CD4-positive, alpha-beta T cell (primary cell): Measurements from ENCODE around the gene HMHB1. TPM values are rescaled to one million over a fixed set of nuclear protein-coding genes. Genes with fewer than 3 reads are reported as not detected.

ENCODE experiments used
- ATAC-seq: fragments of 200-7000 bp; cut with Tn5 transposase; one replicate; pipeline ENCODE4 v1.10.0; 2022; ENCODE audit warnings: mild to moderate bottlenecking; ENCODE audit not compliant: poor library complexity
- CTCF ChIA-PET: fragments of 350-600 bp; sonication (Branson Sonifier 250); formaldehyde crosslinking; loops from one replicate; lab custom pipeline; 2021; ENCODE audit warnings: antibody characterized with exemption, inconsistent platforms; lab: Charles Lee
- POLR2A ChIA-PET: fragments of 350-600 bp; sonication (Branson Sonifier 250); formaldehyde crosslinking; loops from one replicate; lab custom pipeline; 2021; ENCODE audit warnings: antibody characterized with exemption, inconsistent platforms; lab: Charles Lee
- DNase-seq, 14 experiments: peaks; one replicate each; pipeline ENCODE4 v3.0.0-alpha.2; 2013 to 2020; ENCODE audit warnings: mixed read lengths in 2 of 14
- H3K27ac ChIP-seq, 2 donors: one replicate each; pipeline versions ENCODE4 v1.5.1 to v1.7.0; 2013; ENCODE audit warnings: low read length in 2 of 2, low read depth in 1 of 2, mild to moderate bottlenecking in 1 of 2
- H3K27me3 ChIP-seq, 2 experiments: 1 replicate in 1 of 2; 2 replicates in 1 of 2; pipeline versions ENCODE4 v1.6.1 to v1.7.0; 2013; ENCODE audit warnings: low read length in 2 of 2, control low read depth in 1 of 2, mild to moderate bottlenecking in 1 of 2, moderate library complexity in 1 of 2; ENCODE audit not compliant: insufficient read depth in 2 of 2, control insufficient read depth in 1 of 2
- H3K36me3 ChIP-seq: one replicate; pipeline ENCODE4 v1.6.1; 2013; ENCODE audit warnings: low read length, control low read depth; ENCODE audit not compliant: insufficient read depth
- H3K4me1 ChIP-seq: one replicate; pipeline ENCODE4 v1.6.1; 2013; ENCODE audit warnings: low read length, control low read depth; ENCODE audit not compliant: insufficient read depth
- H3K4me3 ChIP-seq: one replicate; pipeline ENCODE4 v1.5.1; 2013; ENCODE audit warnings: mild to moderate bottlenecking, low read length, moderate library complexity
- H3K9me3 ChIP-seq, 2 experiments: 1 replicate in 1 of 2; 2 replicates in 1 of 2; pipeline versions ENCODE4 v1.6.1 to v1.7.0; 2013; ENCODE audit warnings: low read length in 2 of 2, mild to moderate bottlenecking in 2 of 2, control low read depth in 1 of 2, moderate library complexity in 1 of 2; ENCODE audit not compliant: control insufficient read depth in 1 of 2, insufficient read depth in 1 of 2
- H3K27ac Mint-ChIP-seq: one replicate; pipeline ENCODE4 v1.8.0; 2020; ENCODE audit warnings: mixed read lengths
- H3K27me3 Mint-ChIP-seq: one replicate; pipeline ENCODE4 v1.8.0; 2021; ENCODE audit warnings: mixed read lengths
- H3K36me3 Mint-ChIP-seq: one replicate; pipeline ENCODE4 v1.8.0; 2021; ENCODE audit warnings: low read depth, mixed read lengths
- H3K4me1 Mint-ChIP-seq: one replicate; pipeline ENCODE4 v1.8.0; 2021; ENCODE audit warnings: low read depth, mixed read lengths
- H3K4me3 Mint-ChIP-seq: one replicate; pipeline ENCODE4 v1.8.0; 2020; ENCODE audit warnings: mild to moderate bottlenecking, mixed read lengths
- H3K9me3 Mint-ChIP-seq: one replicate; pipeline ENCODE4 v1.8.0; 2020; ENCODE audit warnings: mixed read lengths
- intact Hi-C, 2 experiments: fragments of 100-400 bp; cut with DNase I in 1 of 2; cut with micrococcal nuclease in 1 of 2; formaldehyde crosslinking; loops; one replicate each; pipeline versions ENCODE4 v1.15.1 to v1.9.0; 2023 to 2025; cut with DNase I, micrococcal nuclease
- total RNA-seq, 174 experiments: library from RNA in 2 of 174; stranded (reverse) in 2 of 174; gene quantifications; one replicate each; pipeline ENCODE4 v1.2.3 and lab custom pipeline; 2021 to 2026
- TF ChIP-seq, protein P1 (sequence below): fragments of 200-600 bp; IDR thresholded peaks from one replicate; pipeline ENCODE4 v1.8.0; 2022; ENCODE audit warnings: antibody characterized with exemption, mild to moderate bottlenecking

The HMHB1 gene
- total RNA-seq, 2 experiments from 2014 or later, result not detected

GRCh38 chr5:143862271-143862670 lies 50.3 kb downstream of the HMHB1 start:
- ChIA-PET CTCF (no interaction called here), POLR2A (no interaction called here)
- TF ChIP-seq, protein P1, sequence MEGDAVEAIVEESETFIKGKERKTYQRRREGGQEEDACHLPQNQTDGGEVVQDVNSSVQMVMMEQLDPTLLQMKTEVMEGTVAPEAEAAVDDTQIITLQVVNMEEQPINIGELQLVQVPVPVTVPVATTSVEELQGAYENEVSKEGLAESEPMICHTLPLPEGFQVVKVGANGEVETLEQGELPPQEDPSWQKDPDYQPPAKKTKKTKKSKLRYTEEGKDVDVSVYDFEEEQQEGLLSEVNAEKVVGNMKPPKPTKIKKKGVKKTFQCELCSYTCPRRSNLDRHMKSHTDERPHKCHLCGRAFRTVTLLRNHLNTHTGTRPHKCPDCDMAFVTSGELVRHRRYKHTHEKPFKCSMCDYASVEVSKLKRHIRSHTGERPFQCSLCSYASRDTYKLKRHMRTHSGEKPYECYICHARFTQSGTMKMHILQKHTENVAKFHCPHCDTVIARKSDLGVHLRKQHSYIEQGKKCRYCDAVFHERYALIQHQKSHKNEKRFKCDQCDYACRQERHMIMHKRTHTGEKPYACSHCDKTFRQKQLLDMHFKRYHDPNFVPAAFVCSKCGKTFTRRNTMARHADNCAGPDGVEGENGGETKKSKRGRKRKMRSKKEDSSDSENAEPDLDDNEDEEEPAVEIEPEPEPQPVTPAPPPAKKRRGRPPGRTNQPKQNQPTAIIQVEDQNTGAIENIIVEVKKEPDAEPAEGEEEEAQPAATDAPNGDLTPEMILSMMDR, result no peak
- Mint-ChIP-seq H3K27me3 (no peaks in the 10 kb centered on the region), H3K27ac (no peak overlapping the region), H3K4me1 (no peaks in the 10 kb centered on the region), H3K9me3 (peaks cover 1% of the 10 kb centered on the region), H3K4me3 (no peak overlapping the region), H3K36me3 (no peaks in the 10 kb centered on the region)
- DNase-seq (no peak), ATAC-seq (no peak)
- H3K27me3 ChIP-seq, result no peaks in the 10 kb centered on the region
- H3K4me3 ChIP-seq, result no peak overlapping the region
- no peaks in the 10 kb centered on the region for H3K9me3 ChIP-seq
- no peak overlapping the region for H3K27ac ChIP-seq
- intact Hi-C loops, result no loop called here
- no peaks in the 10 kb centered on the region for H3K4me1 ChIP-seq
- H3K36me3 ChIP-seq, result no peaks in the 10 kb centered on the region

GRCh38 chr5:143865426-143866025 lies 53.6 kb downstream of the HMHB1 start:
- Mint-ChIP-seq H3K36me3 (no peaks in the 10 kb centered on the region), H3K27ac (no peak overlapping the region), H3K4me3 (no peak overlapping the region), H3K27me3 (no peaks in the 10 kb centered on the region), H3K4me1 (no peaks in the 10 kb centered on the region), H3K9me3 (peaks cover 1% of the 10 kb centered on the region)
- Histone ChIP-seq H3K27ac (no peak overlapping the region), H3K27me3 (no peaks in the 10 kb centered on the region), H3K4me3 (no peak overlapping the region), H3K4me1 (no peaks in the 10 kb centered on the region), H3K9me3 (no peaks in the 10 kb centered on the region), H3K36me3 (no peaks in the 10 kb centered on the region)
- TF ChIP-seq, protein P1, result no peak
- CTCF ChIA-PET, result no interaction called here
- intact Hi-C loops, result no loop called here
- ATAC-seq, result no peak
- DNase-seq, result no peak
- POLR2A ChIA-PET, result no interaction called here
